ENCODE results near the gene APELA. TPM values are rescaled to one million over a fixed set of nuclear protein-coding genes. Genes with fewer than 3 reads are reported as not detected.
A peak's percentile ranks its signal among the peaks of the same experiment; 100 is the strongest.
"Not testable (repeated sequence)": the region's sequence is repeated elsewhere in the genome, so short reads cannot be mapped to it uniquely, and the experiment has no call there.

Gene APELA, protein sequence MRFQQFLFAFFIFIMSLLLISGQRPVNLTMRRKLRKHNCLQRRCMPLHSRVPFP
- under 1 TPM; 0.08 to 0.31 (median 0.19) TPM for polyA plus RNA-seq (ENCODE audit: insufficient read depth in 1 of 5, insufficient read length in 5 of 5, low replicate concordance in 1 of 5)
- long read RNA-seq, donor 1 = 0 reads
- long read RNA-seq, donor 2 = 0 reads
- long read RNA-seq, donor 3 = 0 reads
- long read RNA-seq, donor 4 = 0 reads
- long read RNA-seq, donor 5 = 0 reads
- long read RNA-seq, donor 6 = 0 reads
- long read RNA-seq, donor 7 = 0 reads
- long read RNA-seq, donor 8 = 0 reads

DNA sequence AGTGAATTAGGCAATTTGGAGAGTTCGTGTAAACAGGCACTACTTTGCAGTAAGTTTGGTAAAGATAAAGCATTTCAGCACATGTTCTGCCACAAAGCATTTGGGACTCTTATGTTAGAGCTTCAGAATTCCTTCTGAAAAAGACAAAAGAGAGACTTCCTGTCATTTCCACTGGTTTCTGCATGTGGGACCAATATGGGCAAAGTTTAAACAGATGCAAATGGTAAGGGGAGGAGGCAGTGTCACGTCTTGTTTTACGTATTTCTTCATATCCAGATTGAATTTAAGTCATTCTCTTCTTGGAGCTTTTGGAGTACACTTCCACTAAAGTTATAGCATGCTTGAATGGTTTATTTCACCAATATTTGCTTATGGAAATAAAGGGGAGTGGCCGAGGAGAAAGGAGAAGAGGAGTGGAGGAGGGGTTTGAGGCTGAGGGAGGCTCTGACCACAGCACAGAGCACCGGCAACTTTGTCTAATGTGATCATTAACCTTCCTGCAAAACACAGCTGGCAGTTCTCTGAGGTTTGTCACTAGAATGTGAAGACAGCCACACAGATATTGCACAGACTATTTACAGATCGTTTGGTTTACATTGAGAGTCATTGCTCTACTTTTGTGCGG is at the start of gene APELA:
Gene APELA (plus strand): TSS at position 479 of the 625 bp plus-strand sequence. CDS start 154 bp downstream, outside the sequence.
- no peak for DNase-seq

DNA sequence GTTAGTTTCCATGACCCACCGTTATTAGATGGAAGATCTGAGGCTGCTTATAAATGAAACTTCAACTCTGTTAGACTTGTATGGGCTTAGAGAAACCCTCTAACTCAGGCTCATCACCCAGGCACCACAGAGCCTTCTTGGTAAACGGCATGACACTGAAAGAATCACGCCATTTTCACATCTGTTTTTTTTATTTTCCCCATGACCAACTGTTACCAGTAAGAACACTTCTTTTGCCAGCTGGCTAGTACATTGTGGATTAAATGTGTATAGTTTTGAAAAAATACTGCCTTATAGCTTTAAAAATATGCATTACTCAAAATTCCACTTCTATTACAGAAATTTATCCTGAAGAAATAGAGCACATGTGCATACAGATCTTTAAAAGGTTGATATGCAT is 48.0 kb upstream of the APELA start:
- no peak for DNase-seq

DNA sequence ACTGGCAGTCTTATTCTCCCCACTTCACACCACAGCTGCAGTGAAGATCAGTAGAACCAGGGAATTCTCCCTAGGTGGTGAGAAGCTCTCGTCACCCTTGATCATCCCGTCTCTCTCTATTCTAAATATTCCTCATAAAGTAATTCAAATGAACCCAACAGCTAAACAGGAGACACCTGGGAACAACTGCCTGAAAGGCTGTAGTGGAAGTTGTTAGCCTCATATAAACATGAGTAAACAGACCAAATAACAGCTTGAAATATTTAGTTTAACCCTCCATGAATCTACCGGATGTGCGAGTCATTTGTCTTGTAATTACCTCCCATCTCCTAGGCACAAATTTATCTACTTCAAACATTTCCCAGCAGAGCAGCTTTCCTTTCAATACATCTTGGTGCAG is 30.4 kb upstream of the APELA start:
- no peak for DNase-seq

DNA sequence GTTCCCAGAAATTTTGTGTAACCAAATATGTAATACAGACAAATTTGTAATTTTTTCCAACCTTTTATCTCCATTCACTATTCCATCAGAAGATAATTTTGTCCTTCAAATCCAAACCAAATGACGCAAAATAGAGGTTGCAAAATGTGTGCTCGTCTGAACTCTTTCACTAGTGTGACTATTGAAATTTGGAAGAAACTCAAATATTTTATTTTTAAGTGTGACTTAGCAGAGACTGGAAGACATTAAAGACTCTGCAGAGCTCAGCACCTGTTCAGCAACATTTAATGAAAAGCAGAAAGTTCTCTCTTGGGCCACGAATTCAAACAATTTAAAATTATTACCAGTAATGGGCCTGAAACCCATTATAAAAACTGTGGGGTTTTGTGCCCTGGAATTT is 30.0 kb upstream of the APELA start:
- DNase-seq = no peak

DNA sequence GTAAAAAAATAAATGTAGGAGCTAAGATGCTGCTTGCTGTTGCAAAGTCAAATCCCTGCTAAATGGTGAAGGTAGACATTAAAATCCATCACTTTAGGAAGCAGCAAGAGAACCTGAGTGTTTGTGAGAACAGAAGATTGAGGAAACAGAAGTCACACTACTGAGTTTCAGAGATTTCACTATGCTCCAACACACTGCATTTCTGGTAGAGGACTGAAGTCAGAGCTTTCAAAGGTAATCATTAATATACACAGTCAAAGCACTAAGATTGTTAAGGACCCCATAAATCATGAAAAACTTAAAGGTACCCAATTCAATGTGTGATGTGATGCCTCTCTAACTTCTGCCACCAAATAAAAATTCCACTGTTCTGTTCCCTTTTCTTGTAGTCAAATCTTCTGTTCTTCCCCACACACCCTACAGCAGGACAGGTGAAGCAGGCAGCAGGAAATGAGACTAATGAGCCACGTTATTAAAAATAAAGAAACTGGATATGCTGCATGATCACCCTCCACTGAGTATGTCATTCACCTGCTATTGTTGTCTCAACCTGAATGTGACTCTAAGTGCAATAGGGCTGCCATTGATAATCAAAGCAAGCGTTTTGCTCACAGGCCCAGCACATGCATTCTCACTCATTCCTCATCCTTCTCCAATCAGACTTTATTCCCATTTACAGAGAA is 28.9 kb upstream of the APELA start:
- no peak for DNase-seq

DNA sequence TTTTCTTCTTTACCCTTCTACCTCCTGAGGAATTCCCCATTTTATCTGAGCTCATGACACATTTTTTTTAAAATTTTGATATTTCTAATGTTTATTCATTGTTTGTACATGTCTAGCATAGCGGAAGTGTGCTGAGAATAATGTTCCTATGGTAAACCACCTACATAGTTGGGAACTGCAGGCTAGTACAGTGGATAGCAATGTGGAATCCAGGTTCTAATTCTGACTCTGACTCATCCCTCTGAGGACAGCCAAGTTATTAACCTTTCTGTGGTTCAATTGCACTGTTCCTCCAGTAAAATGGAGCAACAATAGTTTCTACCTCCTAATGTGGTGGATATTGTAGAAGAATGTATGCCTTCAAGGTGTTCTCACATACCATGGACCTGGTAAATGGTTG is 20.6 kb upstream of the APELA start:
- DNase-seq = no peak

DNA sequence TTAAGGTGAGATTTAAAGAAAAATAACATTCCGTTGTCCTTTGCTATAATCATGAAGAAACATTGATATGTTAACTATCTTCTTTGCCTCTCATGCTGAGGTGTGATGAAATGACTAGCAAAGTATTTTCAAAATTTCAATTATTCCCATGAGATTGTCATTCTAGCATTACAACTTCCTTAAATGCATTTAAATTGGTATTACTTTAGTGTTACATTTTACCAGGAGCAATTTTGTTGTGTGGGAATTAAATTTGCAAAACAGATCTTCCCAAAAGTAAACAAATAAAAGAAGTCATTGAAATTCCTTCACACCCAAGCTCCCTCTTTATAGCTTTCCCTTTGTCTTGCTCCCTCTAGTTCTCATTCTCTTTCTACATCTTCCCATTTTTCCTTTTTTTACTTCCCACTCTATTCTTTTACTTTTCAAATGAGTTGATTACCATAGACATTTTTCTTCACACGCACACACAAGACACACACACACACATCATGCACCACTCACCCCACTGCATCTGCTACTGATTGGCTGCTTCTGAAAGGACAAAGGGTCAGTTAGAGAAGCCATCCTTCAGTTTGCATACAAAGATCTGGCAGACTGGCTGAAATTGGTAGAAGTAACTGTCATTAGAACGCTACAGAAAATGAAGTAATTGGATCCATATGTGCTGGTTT is 10.0 kb upstream of the APELA start:
- DNase-seq = no peak

DNA sequence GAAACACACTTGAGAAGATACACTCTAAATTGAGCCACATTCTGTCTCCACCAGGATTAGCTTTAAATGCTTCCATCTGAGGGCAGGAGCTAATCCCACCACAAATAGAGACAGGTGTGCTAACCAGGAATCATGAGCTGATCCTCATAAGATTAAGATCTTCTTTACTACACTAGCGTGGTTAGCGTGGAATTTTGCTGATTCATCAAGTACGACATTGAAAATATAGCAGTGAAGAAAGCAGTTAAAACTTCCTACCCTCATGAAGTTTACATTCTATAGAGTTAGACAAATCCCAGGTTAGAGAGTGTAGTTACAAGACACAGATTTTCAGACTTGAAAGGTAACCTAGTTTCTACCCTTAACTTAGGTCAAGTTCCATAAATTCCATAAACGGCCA is 5.3 kb upstream of the APELA start:
- no peak for DNase-seq

DNA sequence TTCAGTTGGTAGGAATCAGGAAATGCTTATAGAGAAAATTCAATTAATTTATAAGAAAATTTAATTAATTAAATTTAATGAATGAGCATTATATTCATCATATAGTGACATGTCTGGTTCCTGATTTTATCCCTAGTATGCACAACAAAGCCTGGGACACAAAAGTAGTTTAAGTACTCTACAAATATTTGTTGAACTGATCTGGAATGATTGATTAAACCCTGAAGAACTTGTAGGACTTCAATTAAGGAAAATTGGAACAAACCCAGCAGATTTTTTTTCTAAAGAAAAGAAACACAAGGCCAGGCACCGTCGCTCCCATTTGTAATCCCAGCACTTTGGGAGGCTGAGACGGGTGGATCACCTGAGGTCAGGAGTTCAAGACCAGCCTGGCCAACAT is 4.5 kb upstream of the APELA start:
- no peak for DNase-seq

DNA sequence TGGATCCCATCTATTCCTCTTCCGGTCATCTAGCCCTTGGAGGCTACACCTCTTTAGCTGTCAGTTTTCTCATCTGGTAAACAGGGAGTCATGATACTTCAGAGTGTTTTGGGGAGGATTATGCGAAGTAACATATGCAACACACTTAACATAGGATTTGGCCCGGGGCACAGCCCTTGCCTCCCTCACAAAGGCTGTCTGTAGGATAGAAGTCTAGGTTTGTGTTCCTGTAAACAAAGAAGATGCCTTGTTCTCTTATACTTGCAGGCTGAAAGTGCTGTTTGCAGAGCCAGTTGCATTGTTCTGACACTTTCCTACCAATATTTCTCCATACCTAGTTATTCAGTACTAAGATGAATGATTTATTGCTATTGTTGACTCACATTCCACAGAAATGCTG is 2.2 kb upstream of the APELA start:
- no peak for DNase-seq

DNA sequence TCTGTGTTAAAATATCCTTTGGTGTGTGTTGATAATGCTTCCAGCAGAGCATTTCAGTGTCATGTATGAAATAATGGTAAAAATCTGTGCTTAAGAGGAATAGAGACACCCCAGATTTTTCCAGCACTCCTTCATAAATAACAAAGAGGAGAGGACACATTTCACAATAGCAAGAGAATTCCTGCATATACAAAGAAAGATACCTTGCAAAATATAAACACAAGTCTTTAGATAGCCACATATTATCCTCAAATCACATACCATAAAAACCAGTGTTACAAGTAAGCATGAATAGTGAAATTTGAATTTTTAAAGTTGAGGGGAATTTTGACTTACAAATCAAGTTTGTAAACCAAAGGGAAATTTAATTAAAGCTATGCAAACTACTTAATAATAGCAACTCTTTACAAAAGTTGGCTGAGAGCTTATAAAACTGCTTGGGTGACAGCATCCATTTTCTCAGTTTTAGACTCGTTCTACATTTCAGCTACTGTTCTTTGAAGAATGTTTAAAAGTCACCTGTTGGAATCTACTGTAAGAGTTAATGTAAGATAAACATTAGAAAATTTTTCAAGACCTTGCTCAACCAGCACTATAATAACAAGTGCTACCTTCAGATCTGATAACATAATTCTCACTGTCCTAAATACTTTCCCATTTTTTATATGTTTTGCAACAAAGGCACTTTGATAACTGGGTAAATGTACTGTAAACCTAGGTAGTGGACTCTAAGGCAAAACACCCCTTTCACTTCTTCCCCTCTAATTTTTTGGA is 3.7 kb downstream of the APELA start:
- no peak for DNase-seq

DNA sequence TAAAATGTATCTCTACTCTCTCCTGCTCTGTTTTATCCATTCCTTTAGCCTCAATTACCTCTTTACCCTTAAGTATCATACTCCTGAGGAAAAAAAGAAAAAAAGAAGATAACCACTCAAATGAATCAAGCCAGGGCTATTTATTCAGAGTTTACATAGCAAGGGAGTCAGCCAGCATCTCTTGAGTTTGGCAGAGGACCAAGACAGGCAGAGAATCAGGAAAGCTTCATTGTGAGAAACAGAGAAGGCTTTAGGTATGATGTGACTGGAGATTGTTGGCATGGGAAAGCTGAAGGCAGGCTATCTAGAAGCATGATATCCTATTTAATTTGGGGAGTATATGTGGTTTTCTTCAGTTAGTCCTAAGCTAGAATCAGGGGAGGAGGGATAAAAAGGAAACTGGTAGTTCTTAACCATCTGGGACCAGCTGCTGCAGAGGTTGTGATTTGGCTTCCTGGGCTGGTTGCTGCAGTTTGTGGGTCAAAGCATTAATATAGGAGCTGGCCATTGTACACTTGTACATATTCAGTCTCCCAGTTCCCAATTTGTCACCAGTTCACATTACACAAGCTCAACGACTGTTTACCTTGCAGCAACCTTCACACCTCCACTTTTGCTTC is 11.2 kb downstream of the APELA start:
- peak; percentile 18 to 23 for DNase-seq

DNA sequence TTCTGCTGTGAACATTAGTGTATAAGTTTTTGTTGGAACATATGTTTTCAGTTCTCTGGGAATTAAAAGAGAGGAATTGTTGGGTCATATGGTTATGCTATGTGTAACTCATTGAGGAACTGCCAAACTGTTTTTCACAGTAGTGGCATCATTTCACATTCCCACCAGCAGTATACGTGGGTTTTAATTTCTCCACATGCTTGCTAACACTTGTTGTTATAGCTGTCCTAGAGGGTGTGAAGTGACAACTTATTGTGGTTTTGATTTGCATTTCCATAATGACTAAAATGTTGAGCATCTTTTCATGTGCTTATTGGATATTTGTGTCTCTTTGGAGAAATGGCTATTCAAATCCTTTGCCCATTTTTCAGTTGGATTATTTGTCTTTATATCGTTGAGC is 13.7 kb downstream of the APELA start:
- no peak for DNase-seq

DNA sequence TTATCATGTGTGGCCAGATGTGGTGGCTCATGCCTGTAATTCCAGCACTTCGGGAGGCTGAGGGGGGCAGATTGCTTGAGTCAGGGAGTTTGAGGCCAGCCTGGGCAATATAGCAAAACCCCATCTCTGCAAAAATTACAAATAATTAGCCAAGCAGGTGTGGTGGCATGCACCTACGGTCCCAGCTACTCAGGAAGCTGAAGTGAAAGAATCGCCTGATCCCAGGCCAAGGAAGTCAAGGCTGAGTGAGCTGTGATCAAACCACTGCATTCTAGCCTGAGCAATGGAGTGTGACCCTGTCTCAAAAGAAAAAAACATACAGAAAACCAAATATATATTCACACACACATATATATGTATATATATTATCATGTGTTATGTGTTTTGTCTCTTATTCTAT is 15.0 kb downstream of the APELA start:
- no peak for DNase-seq

DNA sequence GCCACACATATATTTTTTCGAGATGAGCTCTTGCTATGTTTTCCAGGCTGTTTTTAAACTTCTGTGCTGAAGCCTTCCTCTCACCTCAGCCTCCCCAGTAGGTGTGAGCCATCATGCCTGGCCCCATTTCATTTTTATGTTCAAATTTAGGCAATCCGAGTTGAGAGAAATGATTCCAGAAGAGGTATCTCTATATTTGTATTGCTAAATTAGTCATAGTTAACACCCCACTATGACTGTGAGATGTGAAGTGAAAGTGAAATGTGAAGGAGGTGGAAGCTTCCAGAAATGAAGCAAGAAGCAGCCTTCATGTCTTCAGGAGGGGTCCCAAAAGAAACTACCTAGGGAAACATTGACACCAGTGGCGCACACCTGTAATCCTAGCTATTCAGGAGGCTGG is 17.7 kb downstream of the APELA start:
- DNase-seq = no peak

DNA sequence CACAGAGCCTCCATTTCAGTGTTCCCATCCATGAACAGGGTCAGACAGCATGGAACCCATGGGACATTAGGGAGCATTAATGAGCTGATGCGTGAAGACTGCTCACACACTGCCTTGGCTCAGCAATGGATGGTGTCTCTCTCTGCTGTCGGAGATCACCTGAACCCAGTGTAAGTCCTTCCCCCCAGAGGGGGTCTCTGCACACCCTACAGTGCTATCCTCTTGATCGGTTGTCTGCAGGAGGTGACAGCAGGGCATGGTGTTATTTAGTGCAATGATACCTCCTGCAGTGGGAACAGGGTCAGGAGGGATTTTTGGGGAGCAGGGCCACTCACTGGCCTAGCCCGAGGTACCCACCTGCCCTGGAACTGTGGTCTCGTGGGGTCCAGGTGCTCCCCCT is 25.6 kb downstream of the APELA start:
- no peak for DNase-seq

DNA sequence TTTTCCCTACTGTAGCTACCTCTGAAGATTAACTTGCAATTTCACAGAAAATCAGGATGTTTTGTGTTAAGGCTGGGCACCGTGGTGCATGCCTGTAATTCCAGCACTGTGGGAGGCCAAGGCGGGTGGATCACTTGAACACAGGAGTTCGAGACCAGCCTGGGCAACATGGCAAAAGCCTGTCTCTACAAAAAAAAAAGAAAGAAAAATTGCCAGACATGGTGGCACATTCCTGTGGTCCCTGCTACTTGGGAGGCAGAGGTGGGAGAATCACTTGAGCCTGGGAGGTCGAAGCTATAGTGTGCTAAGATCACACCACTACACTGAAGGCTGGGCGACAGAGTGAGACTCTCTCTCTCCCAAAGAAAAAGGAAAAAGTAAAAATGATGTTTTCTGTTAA is 27.4 kb downstream of the APELA start:
- DNase-seq = no peak

DNA sequence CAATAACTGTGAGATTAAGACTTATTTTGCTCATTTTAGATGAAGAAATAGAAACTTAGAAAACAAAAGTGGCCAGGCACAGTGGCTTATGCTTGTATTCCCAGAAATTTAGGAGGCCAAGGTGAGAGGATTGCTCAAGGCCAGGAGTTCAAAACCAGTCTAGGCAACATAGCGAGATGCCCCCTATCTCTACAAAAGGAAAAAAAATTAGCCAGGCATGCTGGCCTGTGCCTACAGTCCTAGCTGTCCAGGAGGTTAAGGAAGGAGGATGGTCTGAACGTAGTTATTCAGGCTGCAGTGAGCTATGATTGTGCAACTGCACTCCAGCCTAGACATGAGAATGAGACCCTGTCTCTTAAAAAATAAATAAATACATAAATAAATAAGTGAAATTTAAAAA is 28.0 kb downstream of the APELA start:
- DNase-seq = no peak

DNA sequence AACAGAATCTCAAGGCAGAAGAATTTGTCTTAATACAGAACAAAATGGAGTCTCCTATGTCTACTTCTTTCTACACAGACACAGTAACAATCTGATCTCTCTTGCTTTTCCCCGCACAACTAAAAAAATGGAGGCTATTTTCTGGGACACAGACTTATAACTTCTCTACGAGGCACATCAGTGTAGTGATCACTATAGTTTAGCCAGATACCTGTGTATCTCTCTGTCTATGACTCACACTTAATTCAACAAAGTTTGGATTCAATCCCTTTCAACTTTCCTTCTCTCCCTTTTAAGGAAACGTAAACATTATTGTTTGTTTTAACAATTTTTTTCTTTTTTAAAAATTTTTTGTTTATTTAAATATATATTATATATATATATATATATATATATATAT is 29.4 kb downstream of the APELA start:
- DNase-seq = no peak

DNA sequence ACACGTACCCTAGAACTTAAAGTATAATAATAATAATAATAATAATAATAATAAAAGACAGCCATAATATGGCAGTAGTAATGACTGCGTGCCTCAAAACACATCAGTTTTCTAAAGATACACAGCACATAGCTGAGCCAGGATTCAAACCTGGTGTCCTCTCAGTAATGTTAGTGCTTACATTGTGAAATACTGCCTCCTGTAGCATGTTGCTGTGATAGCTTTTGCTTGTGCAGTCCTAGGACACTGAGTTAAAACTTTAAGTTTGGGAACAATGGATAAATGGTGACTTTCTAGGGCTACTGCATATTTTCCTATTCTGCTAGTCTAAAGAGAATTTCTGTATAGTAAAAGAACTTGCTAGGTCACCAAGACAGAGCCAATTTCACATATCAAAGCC is 36.5 kb downstream of the APELA start:
- DNase-seq = not testable (repeated sequence)

DNA sequence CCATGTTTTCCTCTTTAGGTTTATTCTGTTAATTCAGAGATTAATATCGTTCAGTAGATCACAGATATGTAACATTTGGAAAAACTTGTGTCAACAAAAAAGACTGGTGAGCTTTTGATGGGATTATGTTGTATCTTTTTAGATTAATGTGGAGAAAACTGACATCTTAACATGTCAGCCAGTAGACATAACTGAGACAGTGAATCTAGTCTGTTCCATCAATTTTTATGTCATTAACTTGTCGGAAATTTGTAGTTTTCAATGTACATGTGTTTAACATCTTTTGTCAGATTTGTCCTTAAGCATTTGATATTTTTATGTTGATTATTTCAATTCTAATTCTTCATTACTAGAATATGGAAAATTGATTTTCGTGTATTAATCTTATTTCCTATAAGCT is 42.0 kb downstream of the APELA start:
- no peak for DNase-seq

All from right lung (tissue), 10 donors.